H1 (cell line): ENCODE data around the gene ADAD1. TPM values are rescaled to one million over a fixed set of nuclear protein-coding genes. Genes with fewer than 3 reads are reported as not detected.
"Not testable (repeated sequence)": the region's sequence is repeated elsewhere in the genome, so short reads cannot be mapped to it uniquely, and the experiment has no call there.

ENCODE experiments used
- CTCF ChIA-PET: fragments of 300-600 bp; sonication (Branson Sonifier 250); formaldehyde crosslinking; loops from one replicate; lab custom pipeline; 2021; ENCODE audit not compliant: partially characterized antibody; lab: Charles Lee
- POLR2A ChIA-PET: fragments of 300-600 bp; sonication (Branson Sonifier 250); formaldehyde crosslinking; loops from one replicate; lab custom pipeline; 2021; ENCODE audit warnings: inconsistent platforms; ENCODE audit not compliant: partially characterized antibody; lab: Charles Lee
- DNase-seq, 2 experiments: peaks; one replicate each; pipeline versions ENCODE4 v3.0.0 to v3.0.0-alpha.2; 2010 to 2022; ENCODE audit warnings: low spot score in 2 of 2, low read depth in 1 of 2, mixed read lengths in 1 of 2
- FAIRE-seq: peaks from 2 replicates; lab custom pipeline; 2011; peaks lifted over from hg19 to GRCh38; lab: Jason Lieb, UNC
- H2AFZ ChIP-seq: 2 replicates; pipeline ENCODE4 v1.8.1; 2012; ENCODE audit warnings: low read length, inconsistent platforms
- H2AK5ac ChIP-seq: 2 replicates; pipeline ENCODE4 v1.6.1; 2013; ENCODE audit warnings: low read depth, low read length
- H2BK120ac ChIP-seq: replicated peaks from 2 replicates; pipeline ENCODE3; 2013; ENCODE audit warnings: low read depth, low read length, inconsistent platforms
- H2BK12ac ChIP-seq: 2 replicates; pipeline ENCODE4 v1.6.1; 2013; ENCODE audit warnings: low read depth, low read length
- H2BK15ac ChIP-seq: 2 replicates; pipeline ENCODE4 v1.6.1; 2013; ENCODE audit warnings: low read length
- H2BK20ac ChIP-seq: 2 replicates; pipeline ENCODE4 v1.6.1; 2013; ENCODE audit warnings: low read length
- H2BK5ac ChIP-seq: 2 replicates; pipeline ENCODE4 v1.6.1; 2013; ENCODE audit warnings: low read depth, low read length
- H3K14ac ChIP-seq: 2 replicates; pipeline ENCODE4 v1.6.1; 2013; ENCODE audit warnings: inconsistent platforms; ENCODE audit not compliant: insufficient read length
- H3K18ac ChIP-seq: 2 replicates; pipeline ENCODE4 v1.6.1; 2013; ENCODE audit warnings: low read length; ENCODE audit errors: extremely low read depth
- H3K23ac ChIP-seq: 2 replicates; pipeline ENCODE4 v1.6.1; 2013; ENCODE audit warnings: inconsistent platforms; ENCODE audit not compliant: insufficient read length
- H3K23me2 ChIP-seq: 2 replicates; pipeline ENCODE4 v1.6.1; 2013; ENCODE audit warnings: low read depth, low read length
- H3K27ac ChIP-seq: 2 replicates; pipeline ENCODE4 v1.6.1; 2011; ENCODE audit warnings: low read depth, low read length, inconsistent platforms
- H3K27me3 ChIP-seq, 4 experiments: replicated peaks in 1 of 4; 1 replicate in 1 of 4; 2 replicates in 3 of 4; pipeline versions ENCODE4 v1.6.1 to v1.8.1; 2011 to 2013; ENCODE audit warnings: low read length in 3 of 4, mild to moderate bottlenecking in 3 of 4, inconsistent platforms in 2 of 4, mixed read lengths in 2 of 4, moderate library complexity in 1 of 4; ENCODE audit not compliant: control insufficient read depth in 3 of 4, insufficient read depth in 3 of 4; ENCODE audit errors: extremely low read depth in 1 of 4
- H3K36me3 ChIP-seq, 4 experiments: 2 replicates each; pipeline versions ENCODE4 v1.6.1 to v1.8.1; 2011 to 2013; ENCODE audit warnings: mild to moderate bottlenecking in 4 of 4, low read length in 3 of 4, moderate library complexity in 2 of 4, control low read depth in 1 of 4, inconsistent platforms in 1 of 4; ENCODE audit not compliant: insufficient read depth in 4 of 4, control insufficient read depth in 2 of 4
- H3K4ac ChIP-seq: replicated peaks from 2 replicates; pipeline ENCODE3; 2013; ENCODE audit warnings: low read length, low read depth, mixed read lengths, inconsistent platforms; ENCODE audit not compliant: insufficient read length
- H3K4me1 ChIP-seq, 4 experiments: replicated peaks in 1 of 4; 1 replicate in 1 of 4; 2 replicates in 3 of 4; pipeline versions ENCODE4 v1.6.1 to v1.8.1; 2011 to 2013; ENCODE audit warnings: low read length in 3 of 4, inconsistent platforms in 2 of 4, mixed read lengths in 1 of 4; ENCODE audit not compliant: insufficient read depth in 4 of 4, control insufficient read depth in 3 of 4
- H3K4me2 ChIP-seq, 2 experiments: 2 replicates each; pipeline versions ENCODE4 v1.6.1 to v1.8.1; 2011 to 2013; ENCODE audit warnings: low read depth in 2 of 2, low read length in 2 of 2, control low read depth in 1 of 2, inconsistent platforms in 1 of 2, mild to moderate bottlenecking in 1 of 2; ENCODE audit not compliant: insufficient read depth in 1 of 2
- H3K4me3 ChIP-seq, 4 experiments: fragments of 200-600, 300-600 bp in 1 of 4; sonication (generic), shearing (Covaris generic), sonication (Bioruptor Twin) in 1 of 4; 2 replicates each; pipeline versions ENCODE4 v1.5.1 to v1.8.1; 2011 to 2016; ENCODE audit warnings: low read length in 4 of 4, low read depth in 3 of 4, control low read depth in 2 of 4, inconsistent platforms in 2 of 4, mild to moderate bottlenecking in 2 of 4, mixed read lengths in 1 of 4, moderate library complexity in 1 of 4; ENCODE audit not compliant: insufficient read depth in 2 of 4; ENCODE audit errors: extremely low read depth in 1 of 4
- H3K56ac ChIP-seq: replicated peaks from 2 replicates; pipeline ENCODE3; 2013; ENCODE audit warnings: low read depth, mild to moderate bottlenecking, mixed read lengths, low read length, inconsistent platforms; ENCODE audit not compliant: insufficient read length
- H3K79me1 ChIP-seq: 2 replicates; pipeline ENCODE4 v1.6.1; 2013; ENCODE audit warnings: low read depth, low read length, control low read depth
- H3K79me2 ChIP-seq, 2 experiments: 2 replicates each; pipeline versions ENCODE4 v1.6.1 to v1.8.1; 2012 to 2013; ENCODE audit warnings: low read length in 2 of 2, mild to moderate bottlenecking in 2 of 2, inconsistent platforms in 1 of 2; ENCODE audit not compliant: insufficient read depth in 2 of 2, control insufficient read depth in 1 of 2
- H3K9ac ChIP-seq, 4 experiments: replicated peaks in 1 of 4; 1 replicate in 1 of 4; 2 replicates in 3 of 4; pipeline versions ENCODE4 v1.6.1 to v1.8.1; 2011 to 2013; ENCODE audit warnings: low read depth in 3 of 4, low read length in 3 of 4, control low read depth in 2 of 4, mild to moderate bottlenecking in 2 of 4, moderate library complexity in 2 of 4, inconsistent platforms in 1 of 4; ENCODE audit errors: extremely low read depth in 1 of 4
- H3K9me3 ChIP-seq, 2 experiments: 2 replicates each; pipeline versions ENCODE4 v1.6.1 to v1.8.1; 2012 to 2013; ENCODE audit warnings: mild to moderate bottlenecking in 2 of 2, moderate library complexity in 2 of 2, control low read depth in 1 of 2, inconsistent platforms in 1 of 2, low read depth in 1 of 2, low read length in 1 of 2, mixed read lengths in 1 of 2; ENCODE audit not compliant: insufficient read depth in 2 of 2
- H4K20me1 ChIP-seq, 2 experiments: replicated peaks in 1 of 2; 2 replicates each; pipeline versions ENCODE3 to v1.8.1; 2011 to 2013; ENCODE audit warnings: inconsistent platforms in 2 of 2, low read length in 2 of 2, mild to moderate bottlenecking in 1 of 2; ENCODE audit not compliant: insufficient read depth in 2 of 2, control insufficient read depth in 1 of 2
- H4K5ac ChIP-seq: 2 replicates; pipeline ENCODE4 v1.6.1; 2013; ENCODE audit warnings: low read length, low read depth, mixed read lengths, inconsistent platforms; ENCODE audit not compliant: insufficient read length
- H4K8ac ChIP-seq: 2 replicates; pipeline ENCODE4 v1.8.0; 2013; ENCODE audit warnings: mild to moderate bottlenecking, moderate library complexity, low read length, inconsistent platforms; ENCODE audit not compliant: insufficient read depth; ENCODE audit errors: extremely low read depth
- H4K91ac ChIP-seq: replicated peaks from 2 replicates; pipeline ENCODE3; 2013; ENCODE audit warnings: low read length, mixed read lengths, inconsistent platforms; ENCODE audit not compliant: insufficient read length
- WGBS, 2 experiments: shearing (Covaris generic) in 1 of 2; methylation state at CpG; one replicate each; pipeline versions ENCODE4 v1.1.6 to v1.1.7; 2013 to 2015; ENCODE audit warnings: low lambda C conversion rate in 2 of 2, mixed read lengths in 2 of 2, inconsistent platforms in 1 of 2, low coverage in 1 of 2, missing lambda C conversion rate in 1 of 2; ENCODE audit not compliant: insufficient replicate concordance in 2 of 2, insufficient coverage in 1 of 2, insufficient read length in 1 of 2; ENCODE audit errors: extremely low coverage in 1 of 2, missing lambda C conversion rate in 1 of 2; 5-methylcytosine and 5-hydroxymethylcytosine counted together
- polyA plus RNA-seq, 7 experiments: library from polyadenylated mRNA; depleted of rRNA in 3 of 7; stranded (reverse) in 5 of 7; unstranded in 2 of 7; fragments of >200 nt in 5 of 7; fragments of 200-250 nt in 2 of 7; gene quantifications; 1 replicate in 5 of 7; 2 replicates in 1 of 7; 4 replicates in 1 of 7; pipeline versions ENCODE4 v1.2.1 to v1.2.3, GENCODE V29; 2011 to 2013; ENCODE audit warnings: missing spikeins in 2 of 7, mixed read lengths in 2 of 7
- total RNA-seq: library from RNA; stranded (reverse); fragmentation: NEBNext Ultra II Directional; extraction: Animal tissue kit (Norgen Biotek cat#: 25700); gene quantifications from 2 replicates; pipeline ENCODE4 v1.2.1, GENCODE V29; 2021

ADAD1 gene
- total and polyA plus RNA-seq, 2 of the 8 experiments (the other 6 are each of a cell fraction or from before 2014, with no cell fraction given): not detected

GRCh38 chr4:122368786-122369185 is 10.0 kb upstream of the ADAD1 start:
- H4K20me1 ChIP-seq, H4K91ac ChIP-seq, H3K36me3 ChIP-seq, H3K4me2 ChIP-seq, DNase-seq, H2BK12ac ChIP-seq, H3K56ac ChIP-seq, H3K4me3 ChIP-seq, H3K27me3 ChIP-seq, H2BK20ac ChIP-seq, H3K23ac ChIP-seq, H3K18ac ChIP-seq, H3K14ac ChIP-seq, H3K9me3 ChIP-seq, H3K79me1 ChIP-seq, H4K5ac ChIP-seq, H3K23me2 ChIP-seq, H4K8ac ChIP-seq, H2BK120ac ChIP-seq, H3K27ac ChIP-seq, FAIRE-seq, H2AK5ac ChIP-seq, H2BK15ac ChIP-seq, H3K79me2 ChIP-seq, H3K4me1 ChIP-seq, H2BK5ac ChIP-seq, H3K9ac ChIP-seq, H3K4ac ChIP-seq, H2AFZ ChIP-seq, POLR2A ChIA-PET: not testable (repeated sequence)
- CTCF ChIA-PET: interaction anchor here (0.7 kb wide), 1 partner anchor 209 kb away, joined by 4 read pairs; no protein-coding TSS in a partner anchor
- 79% methylated on average over 3 of the region's 3 CpGs; no CpG with 5 or more reads in 1 of the 2 experiments for WGBS, 2 experiments
